Hepatocyte (in vitro differentiated cells): ENCODE data around the gene PPDPF. TPM values are rescaled to one million over a fixed set of nuclear protein-coding genes. Genes with fewer than 3 reads are reported as not detected.

ENCODE experiments used
- DNase-seq: peaks from one replicate; pipeline ENCODE4 v3.0.0-alpha.2; 2016; ENCODE audit warnings: low spot score
- H2AFZ ChIP-seq: fragments of 200-600 bp; sonication (generic); 2 replicates; pipeline ENCODE4 v1.6.0; 2016; ENCODE audit warnings: antibody characterized with exemption, mild to moderate bottlenecking
- H3K27ac ChIP-seq: fragments of 200-600 bp; sonication (generic); 2 replicates; pipeline ENCODE4 v1.5.1; 2016; ENCODE audit warnings: mild to moderate bottlenecking
- H3K27me3 ChIP-seq: fragments of 200-600 bp; sonication (generic); 2 replicates; pipeline ENCODE4 v1.6.1; 2016
- H3K36me3 ChIP-seq: fragments of 200-600 bp; sonication (generic); replicated peaks from 2 replicates; pipeline ENCODE4 v1.5.1; 2016; ENCODE audit warnings: low read depth; ENCODE audit not compliant: insufficient read depth
- H3K4me1 ChIP-seq: fragments of 200-600 bp; sonication (generic); 2 replicates; pipeline ENCODE4 v1.5.1; 2016; ENCODE audit warnings: mild to moderate bottlenecking, moderate library complexity; ENCODE audit not compliant: insufficient read depth
- H3K4me2 ChIP-seq: fragments of 200-600 bp; sonication (generic); 2 replicates; pipeline ENCODE4 v1.6.0; 2016
- H3K4me3 ChIP-seq: fragments of 200-600 bp; sonication (generic); 2 replicates; pipeline ENCODE4 v1.5.1; 2016; ENCODE audit warnings: mild to moderate bottlenecking
- H3K79me2 ChIP-seq: fragments of 200-600 bp; sonication (generic); 2 replicates; pipeline ENCODE4 v1.6.0; 2017; ENCODE audit warnings: mild to moderate bottlenecking
- H3K9me2 ChIP-seq: fragments of 200-600 bp; sonication (generic); replicated peaks from 2 replicates; pipeline ENCODE4 v1.6.0; 2017; ENCODE audit warnings: mild to moderate bottlenecking; ENCODE audit not compliant: insufficient read depth
- H3K9me3 ChIP-seq: fragments of 200-600 bp; sonication (generic); 2 replicates; pipeline ENCODE4 v1.5.1; 2016; ENCODE audit warnings: low read depth, mild to moderate bottlenecking
- H4K20me1 ChIP-seq: fragments of 200-600 bp; sonication (generic); 2 replicates; pipeline ENCODE4 v1.6.0; 2016; ENCODE audit warnings: mild to moderate bottlenecking; ENCODE audit not compliant: insufficient read depth, poor library complexity, severe bottlenecking
- CTCF ChIP-seq: fragments of 200-600 bp; sonication (generic); IDR thresholded peaks from 2 replicates; pipeline ENCODE4 v1.5.1; 2016; ENCODE audit warnings: antibody characterized with exemption, mild to moderate bottlenecking; ENCODE audit not compliant: poor library complexity
- EZH2 ChIP-seq: fragments of 200-600 bp; sonication (generic); IDR thresholded peaks from 2 replicates; pipeline ENCODE4 v1.6.1; 2016; ENCODE audit warnings: antibody characterized with exemption, mild to moderate bottlenecking, borderline replicate concordance
- EZH2phosphoT487 ChIP-seq: fragments of 200-600 bp; sonication (generic); IDR thresholded peaks from one replicate; pipeline ENCODE4 v1.6.1; 2018; ENCODE audit warnings: antibody characterized with exemption, mild to moderate bottlenecking, low read depth, moderate library complexity; ENCODE audit not compliant: unreplicated experiment, severe bottlenecking
- WGBS: methylation state at CpG from one replicate; pipeline ENCODE4 v1.1.6; 2016; ENCODE audit warnings: low lambda C conversion rate; ENCODE audit errors: missing lambda C conversion rate; 5-methylcytosine and 5-hydroxymethylcytosine counted together
- polyA plus RNA-seq: library from polyadenylated mRNA; unstranded; fragments of >200 nt; fragmentation: Nextera tagmentation; extraction: Ambion mirVana; gene quantifications from 2 replicates; pipeline ENCODE4 v1.2.1, GENCODE V29; 2016
- total RNA-seq: library from RNA; depleted of rRNA; stranded (reverse); fragments of >200 nt; gene quantifications from 2 replicates; pipeline ENCODE4 v1.2.3, GENCODE V29; 2014

Gene PPDPF
- total and polyA plus RNA-seq, 2 experiments from 2014 or later: 55.1 to 333 TPM

GRCh38 chr20:63539441-63540370 is 19.1 kb downstream of the PPDPF start:
- H3K9me2 ChIP-seq: no peaks in the 10 kb centered on the region
- H3K36me3 ChIP-seq: no peaks in the 10 kb centered on the region
- H3K27ac ChIP-seq: no peak overlapping the region
- H4K20me1 ChIP-seq: no peaks in the 10 kb centered on the region
- no peaks in the 10 kb centered on the region for H3K9me3 ChIP-seq
- DNase-seq: no peak
- H2AFZ ChIP-seq: no peak overlapping the region
- H3K27me3 ChIP-seq: no peaks in the 10 kb centered on the region
- no peak overlapping the region for H3K4me2 ChIP-seq
- peaks cover 3% of the 10 kb centered on the region for H3K4me1 ChIP-seq
- TF ChIP-seq EZH2phosphoT487 (no peak), CTCF (no peak)
- no peaks in the 10 kb centered on the region for H3K79me2 ChIP-seq
- WGBS: 93% methylated on average over 25 of the region's 29 CpGs
- H3K4me3 ChIP-seq: no peak overlapping the region

- 89% methylated on average over 49 of the region's 49 CpGs for WGBS
- H3K4me2 ChIP-seq: no peak overlapping the region
- peaks cover 3% of the 10 kb centered on the region for H3K4me1 ChIP-seq
- TF ChIP-seq CTCF (no peak), EZH2 (no peak), EZH2phosphoT487 (no peak)
- H3K36me3 ChIP-seq: no peaks in the 10 kb centered on the region
- H3K9me3 ChIP-seq: no peaks in the 10 kb centered on the region
- H4K20me1 ChIP-seq: no peaks in the 10 kb centered on the region
- no peak overlapping the region for H3K27ac ChIP-seq
- H3K4me3 ChIP-seq: no peak overlapping the region
- no peaks in the 10 kb centered on the region for H3K9me2 ChIP-seq
- no peak overlapping the region for H2AFZ ChIP-seq
- no peaks in the 10 kb centered on the region for H3K79me2 ChIP-seq
- DNase-seq: no peak
- H3K27me3 ChIP-seq: no peaks in the 10 kb centered on the region
These were observed 20.0 kb downstream of the PPDPF start for GRCh38 chr20:63540417-63541186.

- no peak overlapping the region for H3K4me2 ChIP-seq
- H3K27me3 ChIP-seq: no peaks in the 10 kb centered on the region
- no peaks in the 10 kb centered on the region for H4K20me1 ChIP-seq
- TF ChIP-seq CTCF (no peak), EZH2phosphoT487 (no peak), EZH2 (no peak)
- peaks cover 3% of the 10 kb centered on the region for H3K4me1 ChIP-seq
- DNase-seq: no peak
- no peak overlapping the region for H2AFZ ChIP-seq
- H3K79me2 ChIP-seq: no peaks in the 10 kb centered on the region
- no peaks in the 10 kb centered on the region for H3K36me3 ChIP-seq
- H3K27ac ChIP-seq: no peak overlapping the region
- H3K4me3 ChIP-seq: no peak overlapping the region
- WGBS: 96% methylated on average over 28 of the region's 28 CpGs
- no peaks in the 10 kb centered on the region for H3K9me2 ChIP-seq
- no peaks in the 10 kb centered on the region for H3K9me3 ChIP-seq
These were observed 20.8 kb downstream of the PPDPF start for GRCh38 chr20:63541371-63541770.
